KBM-7 (cell line): Measurements from ENCODE around the gene NDUFS7.
A peak's percentile ranks its signal among the peaks of the same experiment; 100 is the strongest.
"Not testable (repeated sequence)": the region's sequence is repeated elsewhere in the genome, so short reads cannot be mapped to it uniquely, and the experiment has no call there.

Source experiments
- DNase-seq: peaks from one replicate; pipeline ENCODE4 v3.0.0-alpha.2; 2015
- in situ Hi-C: fragments of 300-500 bp; cut with MboI; formaldehyde crosslinking; loops from 2 replicates; pipeline ENCODE4 v1.14.3; 2020; ENCODE audit warnings: low sequenced_read_pairs, low pct_unique_long_range_greater_than_20kb, mixed read lengths

Gene NDUFS7

DNA sequence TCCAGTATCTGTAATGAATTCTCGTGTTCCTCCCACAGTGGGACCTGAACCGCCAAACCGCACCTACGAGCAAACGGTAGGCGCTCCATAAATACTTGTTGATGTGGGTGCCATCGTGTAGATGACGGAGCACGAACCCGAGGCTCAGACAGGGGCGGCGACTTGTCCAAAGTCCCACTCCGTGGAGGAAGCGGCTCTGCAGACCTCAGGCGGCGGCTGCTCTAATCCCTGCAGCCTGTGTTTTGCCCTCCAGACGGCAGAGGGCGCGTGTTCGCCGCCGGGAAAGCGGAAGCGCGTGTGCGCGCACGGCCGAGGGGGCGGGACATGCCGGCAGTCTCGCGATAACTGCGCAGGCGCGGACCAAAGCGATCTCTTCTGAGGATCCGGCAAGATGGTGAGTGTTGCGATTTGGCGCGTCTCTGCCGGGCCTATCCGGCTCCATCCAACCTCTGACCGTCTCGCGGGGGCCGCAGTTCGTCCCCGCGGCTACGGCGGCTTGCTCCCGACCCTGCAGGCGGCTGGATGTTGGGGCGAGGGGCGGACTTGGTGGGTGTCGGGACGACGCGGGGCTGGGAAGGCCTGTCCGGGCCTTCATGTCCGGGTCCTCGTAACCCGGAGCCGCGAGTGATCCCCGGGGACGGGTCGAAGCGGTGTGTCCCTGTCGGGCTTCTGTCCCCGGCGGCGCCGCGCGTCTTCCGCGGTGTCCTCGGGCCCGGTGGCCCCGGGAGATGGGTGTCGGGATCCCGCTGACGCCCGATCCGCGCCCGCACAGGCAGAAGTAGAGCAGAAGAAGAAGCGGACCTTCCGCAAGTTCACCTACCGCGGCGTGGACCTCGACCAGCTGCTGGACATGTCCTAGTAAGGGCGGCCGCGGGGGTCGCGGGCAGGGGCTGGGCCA is 54.6 kb downstream of the NDUFS7 start, which contains the start of gene RPS15:
Gene RPS15, plus strand, starts transcription at position 362 of the 898 bp plus-strand sequence. Its CDS starts 30 bp downstream, at position 392.
- in situ Hi-C loops = no loop called here

DNA sequence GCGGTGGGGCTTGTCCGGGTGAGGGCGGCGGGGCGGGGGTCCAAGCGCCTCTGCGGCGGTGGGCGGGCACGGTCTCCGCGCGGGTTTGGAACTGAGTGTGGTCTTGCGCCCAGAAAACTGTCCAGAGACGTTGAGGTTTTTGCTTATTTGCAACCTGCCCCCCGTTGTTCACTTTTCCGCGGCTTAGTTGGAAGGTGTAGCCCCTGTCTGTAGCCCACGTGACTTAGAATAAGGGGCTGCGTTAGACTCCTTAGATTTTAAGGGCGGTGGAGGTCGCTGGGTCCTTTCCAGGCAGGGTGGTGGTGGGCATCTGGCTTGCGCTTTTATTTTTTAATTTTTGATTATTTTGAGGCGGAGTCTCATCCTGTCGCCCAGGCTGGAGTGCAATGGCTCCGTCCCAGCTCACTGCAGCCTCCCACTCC is 55.2 kb downstream of the NDUFS7 start:
- DNase-seq = no peak

More for the DNA sequence above, 54.6 kb downstream of the NDUFS7 start, which contains the start of gene RPS15:
- peak; percentile 96 for DNase-seq

DNA sequence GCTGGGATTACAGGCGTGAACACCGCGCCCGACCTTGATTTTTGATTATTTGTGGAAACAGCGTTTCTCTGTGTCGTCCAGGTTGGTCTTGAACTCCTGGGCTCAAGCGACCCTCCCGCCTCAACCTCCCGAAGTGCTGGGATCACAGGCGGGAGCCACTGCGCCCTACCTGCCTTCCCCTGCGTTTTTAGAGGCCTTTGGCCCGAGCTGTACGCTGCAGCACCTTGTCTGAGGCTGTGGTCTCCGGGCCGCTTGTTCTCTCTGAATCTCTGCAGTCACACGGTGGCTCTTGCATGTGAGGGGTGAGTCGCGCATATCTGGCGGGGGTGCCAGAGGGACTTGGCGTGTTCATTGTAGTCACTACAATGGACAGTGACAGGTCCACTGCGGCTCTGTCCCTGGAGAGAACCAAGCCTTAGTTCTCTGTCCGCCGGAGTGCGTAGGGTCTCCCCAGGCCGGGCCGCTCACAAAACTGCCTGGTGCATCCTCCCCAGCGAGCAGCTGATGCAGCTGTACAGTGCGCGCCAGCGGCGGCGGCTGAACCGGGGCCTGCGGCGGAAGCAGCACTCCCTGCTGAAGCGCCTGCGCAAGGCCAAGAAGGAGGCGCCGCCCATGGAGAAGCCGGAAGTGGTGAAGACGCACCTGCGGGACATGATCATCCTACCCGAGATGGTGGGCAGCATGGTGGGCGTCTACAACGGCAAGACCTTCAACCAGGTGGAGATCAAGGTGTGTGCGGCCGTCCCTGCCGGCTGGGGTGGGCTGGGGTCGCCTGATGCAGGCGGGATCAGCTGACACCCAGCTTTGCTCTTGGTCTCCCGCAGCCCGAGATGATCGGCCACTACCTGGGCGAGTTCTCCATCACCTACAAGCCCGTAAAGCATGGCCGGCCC is 56.1 kb downstream of the NDUFS7 start:
- in situ Hi-C loops, DNase-seq: not testable (repeated sequence)

More for the DNA sequence above, 55.2 kb downstream of the NDUFS7 start:
- in situ Hi-C loops = no loop called here

- no peak for DNase-seq
- in situ Hi-C loops = no loop called here
Observed at GRCh38 chr19:1440418-1440801, 56.7 kb downstream of the NDUFS7 start.

DNA sequence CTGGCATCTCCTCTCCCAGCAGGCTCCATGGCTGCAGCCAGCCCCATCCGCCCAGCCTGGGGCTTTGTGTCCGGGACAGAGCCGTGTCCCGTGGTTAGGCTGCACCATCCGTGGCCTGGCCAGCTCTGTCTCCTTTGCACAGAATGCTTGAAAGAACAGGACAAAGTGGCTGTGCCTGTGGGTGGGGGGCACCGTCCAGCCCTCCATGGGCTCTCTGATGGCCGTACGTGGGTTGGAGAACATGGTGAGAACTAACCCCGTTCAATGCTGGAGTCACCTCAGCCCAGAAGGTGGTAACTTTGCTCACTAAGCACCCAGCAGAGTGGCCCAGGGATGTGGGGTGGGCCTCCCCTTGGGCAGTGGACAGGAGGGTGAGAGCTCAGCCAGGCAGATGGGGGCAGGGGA is 57.3 kb downstream of the NDUFS7 start:
- in situ Hi-C loops = no loop called here
- no peak for DNase-seq

GRCh38 chr19:1441677-1442438 is 58.2 kb downstream of the NDUFS7 start:
- in situ Hi-C loops = no loop called here
- DNase-seq = no peak
